GM23338 (cell line): Measurements from ENCODE around the gene MYLK. TPM values are rescaled to one million over a fixed set of nuclear protein-coding genes. Genes with fewer than 3 reads are reported as not detected.
A peak's percentile ranks its signal among the peaks of the same experiment; 100 is the strongest.

Experiments
- ATAC-seq: fragments of 200-7000 bp; cut with Tn5 transposase; 3 replicates; pipeline ENCODE4 v1.9.1; 2020
- DNase-seq: peaks from one replicate; pipeline ENCODE4 v3.0.0-alpha.2; 2015; ENCODE audit warnings: low spot score
- H2AFZ ChIP-seq: fragments of 200-600 bp; sonication (generic); 2 replicates; pipeline ENCODE4 v1.8.0; 2016; ENCODE audit warnings: antibody characterized with exemption, mild to moderate bottlenecking, moderate library complexity
- H3F3A ChIP-seq: fragments of 200-600 bp; sonication (generic); replicated peaks from 2 replicates; pipeline ENCODE4 v1.8.0; 2017; ENCODE audit warnings: antibody characterized with exemption, mixed run types, low read depth
- H3K27ac ChIP-seq: fragments of 200-600 bp; sonication (generic); 2 replicates; pipeline ENCODE4 v1.6.1; 2016; ENCODE audit warnings: low read depth
- H3K27me3 ChIP-seq: fragments of 200-600 bp; sonication (generic); 2 replicates; pipeline ENCODE4 v1.8.0; 2016; ENCODE audit warnings: mild to moderate bottlenecking, mixed run types, moderate library complexity; ENCODE audit not compliant: insufficient read depth
- H3K36me3 ChIP-seq: fragments of 200-600 bp; sonication (generic); 2 replicates; pipeline ENCODE4 v1.8.0; 2016; ENCODE audit warnings: mild to moderate bottlenecking; ENCODE audit not compliant: insufficient read depth
- H3K4me1 ChIP-seq: fragments of 200-600 bp; sonication (generic); 2 replicates; pipeline ENCODE4 v1.8.0; 2016; ENCODE audit warnings: mild to moderate bottlenecking, moderate library complexity; ENCODE audit not compliant: insufficient read depth
- H3K4me2 ChIP-seq: fragments of 200-600 bp; sonication (generic); 2 replicates; pipeline ENCODE4 v1.7.1; 2017; ENCODE audit warnings: mixed run types
- H3K4me3 ChIP-seq: fragments of 200-600 bp; sonication (generic); 2 replicates; pipeline ENCODE4 v1.6.1; 2016; ENCODE audit warnings: mixed run types
- H3K79me2 ChIP-seq: fragments of 200-600 bp; sonication (generic); replicated peaks from 2 replicates; pipeline ENCODE4 v1.8.0; 2017; ENCODE audit warnings: mild to moderate bottlenecking; ENCODE audit not compliant: insufficient read depth
- H3K9me2 ChIP-seq: fragments of 200-600 bp; sonication (generic); 2 replicates; pipeline ENCODE4 v1.8.0; 2017; ENCODE audit not compliant: insufficient read depth
- H4K20me1 ChIP-seq: fragments of 200-600 bp; sonication (generic); replicated peaks from 2 replicates; pipeline ENCODE4 v1.8.0; 2017; ENCODE audit warnings: mild to moderate bottlenecking; ENCODE audit not compliant: insufficient read depth
- H3K27ac Mint-ChIP-seq: 2 replicates; pipeline ENCODE4 v1.8.0; 2020; ENCODE audit warnings: inconsistent platforms, mild to moderate bottlenecking, moderate library complexity, mixed read lengths
- H3K27me3 Mint-ChIP-seq: 3 replicates; pipeline ENCODE4 v1.8.0; 2022; ENCODE audit warnings: low read depth, mild to moderate bottlenecking, moderate library complexity, mixed read lengths, inconsistent platforms; ENCODE audit not compliant: insufficient read depth, poor library complexity
- H3K36me3 Mint-ChIP-seq: 3 replicates; pipeline ENCODE4 v1.8.0; 2021; ENCODE audit warnings: low read depth, mild to moderate bottlenecking, inconsistent platforms, moderate library complexity, mixed read lengths
- H3K4me1 Mint-ChIP-seq: 3 replicates; pipeline ENCODE4 v1.8.0; 2020; ENCODE audit warnings: mild to moderate bottlenecking, inconsistent platforms, mixed read lengths
- H3K4me3 Mint-ChIP-seq: 3 replicates; pipeline ENCODE4 v1.8.0; 2021; ENCODE audit warnings: moderate library complexity, mild to moderate bottlenecking, inconsistent platforms, mixed read lengths
- H3K9me3 Mint-ChIP-seq: 3 replicates; pipeline ENCODE4 v1.8.0; 2020; ENCODE audit warnings: moderate library complexity, mild to moderate bottlenecking, inconsistent platforms, mixed read lengths
- CREB1 ChIP-seq: fragments of 250-450 bp; sonication (Bioruptor Pico); IDR thresholded peaks from 2 replicates; pipeline ENCODE4 v1.5.0; 2020; ENCODE audit warnings: low read depth, mild to moderate bottlenecking, moderate library complexity
- EZH2 ChIP-seq: fragments of 200-600 bp; sonication (generic); IDR thresholded peaks from one replicate; pipeline ENCODE4 v1.8.0; 2017; ENCODE audit warnings: antibody characterized with exemption, mild to moderate bottlenecking, low read depth; ENCODE audit not compliant: unreplicated experiment
- EZH2phosphoT487 ChIP-seq: fragments of 200-600 bp; sonication (generic); IDR thresholded peaks from one replicate; pipeline ENCODE4 v1.8.1; 2018; ENCODE audit warnings: antibody characterized with exemption; ENCODE audit not compliant: unreplicated experiment
- JUNB ChIP-seq: IDR thresholded peaks from one replicate; pipeline ENCODE4 v1.6.1; 2016; ENCODE audit warnings: antibody characterized with exemption; ENCODE audit not compliant: unreplicated experiment
- NANOG ChIP-seq: IDR thresholded peaks from 2 replicates; pipeline ENCODE4 v1.6.1; 2016; ENCODE audit warnings: antibody characterized with exemption, borderline replicate concordance
- POLR2AphosphoS5 ChIP-seq: IDR thresholded peaks from 2 replicates; pipeline ENCODE4 v1.6.1; 2016; ENCODE audit warnings: antibody characterized with exemption, low read depth
- STAT1 ChIP-seq: IDR thresholded peaks from one replicate; pipeline ENCODE4 v1.6.1; 2016; ENCODE audit warnings: antibody characterized with exemption; ENCODE audit not compliant: unreplicated experiment
- ZNF114 ChIP-seq: fragments of 250-450 bp; sonication (Bioruptor Pico); IDR thresholded peaks from 2 replicates; pipeline ENCODE4 v1.5.0; 2020; ENCODE audit warnings: mild to moderate bottlenecking, moderate library complexity
- ZNF331 ChIP-seq: fragments of 250-450 bp; sonication (Bioruptor Pico); IDR thresholded peaks from 2 replicates; pipeline ENCODE4 v1.5.0; 2020; ENCODE audit warnings: low read depth, mild to moderate bottlenecking, moderate library complexity
- polyA plus RNA-seq: library from polyadenylated mRNA; unstranded; fragments of >200 nt; fragmentation: Nextera tagmentation; extraction: Ambion mirVana; gene quantifications from 2 replicates; pipeline ENCODE4 v1.2.1, GENCODE V29; 2016
- total RNA-seq: library from RNA; depleted of rRNA; stranded (reverse); fragments of >200 nt; shearing (Covaris generic); gene quantifications from 2 replicates; pipeline ENCODE4 v1.2.3, GENCODE V29; 2014
- TF ChIP-seq, protein P1 (sequence below): IDR thresholded peaks from 2 replicates; pipeline ENCODE4 v1.6.1; 2016; ENCODE audit warnings: antibody characterized with exemption
- TF ChIP-seq, protein P2 (sequence below): IDR thresholded peaks from one replicate; pipeline ENCODE4 v1.6.1; 2018; ENCODE audit warnings: antibody characterized with exemption; ENCODE audit not compliant: unreplicated experiment

MYLK gene
- total and polyA plus RNA-seq, 2 experiments from 2014 or later, result 11.5 to 17.9 TPM

- Mint-ChIP-seq H3K9me3 (peaks cover under 1% of the 10 kb centered on the region; the same call in 1 of the 3 replicates), H3K36me3 (peaks cover 12% of the 10 kb centered on the region), H3K27me3 (peaks cover 3% of the 10 kb centered on the region), H3K27ac (peak overlapping the region; percentile 82; the same call in 1 of the 2 replicates), H3K4me3 (no peak overlapping the region; the same call in 2 of the 3 replicates), H3K4me1 (peaks cover 20% of the 10 kb centered on the region)
- Histone ChIP-seq H3K79me2 (no peaks in the 10 kb centered on the region), H2AFZ (no peak overlapping the region), H4K20me1 (no peaks in the 10 kb centered on the region; the same call in 1 of the 2 replicates), H3K27me3 (no peaks in the 10 kb centered on the region), H3K9me2 (no peaks in the 10 kb centered on the region), H3K4me3 (no peak overlapping the region), H3F3A (no peaks in the 10 kb centered on the region), H3K36me3 (no peaks in the 10 kb centered on the region), H3K27ac (no peak overlapping the region), H3K4me2 (0 out of 2 replicates have a peak overlapping the region, but pooled peaks have one; percentile 51), H3K4me1 (no peaks in the 10 kb centered on the region; the same call in 1 of the 2 replicates)
- peak; percentile 57 for DNase-seq
- ATAC-seq, result peak; percentile 76
- TF ChIP-seq ZNF331 (CRISPR knock-in tag) (no peak), STAT1 (no peak), ZNF114 (CRISPR knock-in tag) (no peak), JUNB (no peak), EZH2phosphoT487 (no peak), EZH2 (no peak), NANOG (no peak), CREB1 (CRISPR knock-in tag) (no peak), POLR2AphosphoS5 (no peak)
- TF ChIP-seq, protein P1, sequence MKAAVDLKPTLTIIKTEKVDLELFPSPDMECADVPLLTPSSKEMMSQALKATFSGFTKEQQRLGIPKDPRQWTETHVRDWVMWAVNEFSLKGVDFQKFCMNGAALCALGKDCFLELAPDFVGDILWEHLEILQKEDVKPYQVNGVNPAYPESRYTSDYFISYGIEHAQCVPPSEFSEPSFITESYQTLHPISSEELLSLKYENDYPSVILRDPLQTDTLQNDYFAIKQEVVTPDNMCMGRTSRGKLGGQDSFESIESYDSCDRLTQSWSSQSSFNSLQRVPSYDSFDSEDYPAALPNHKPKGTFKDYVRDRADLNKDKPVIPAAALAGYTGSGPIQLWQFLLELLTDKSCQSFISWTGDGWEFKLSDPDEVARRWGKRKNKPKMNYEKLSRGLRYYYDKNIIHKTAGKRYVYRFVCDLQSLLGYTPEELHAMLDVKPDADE, result no peak
- TF ChIP-seq, protein P2, sequence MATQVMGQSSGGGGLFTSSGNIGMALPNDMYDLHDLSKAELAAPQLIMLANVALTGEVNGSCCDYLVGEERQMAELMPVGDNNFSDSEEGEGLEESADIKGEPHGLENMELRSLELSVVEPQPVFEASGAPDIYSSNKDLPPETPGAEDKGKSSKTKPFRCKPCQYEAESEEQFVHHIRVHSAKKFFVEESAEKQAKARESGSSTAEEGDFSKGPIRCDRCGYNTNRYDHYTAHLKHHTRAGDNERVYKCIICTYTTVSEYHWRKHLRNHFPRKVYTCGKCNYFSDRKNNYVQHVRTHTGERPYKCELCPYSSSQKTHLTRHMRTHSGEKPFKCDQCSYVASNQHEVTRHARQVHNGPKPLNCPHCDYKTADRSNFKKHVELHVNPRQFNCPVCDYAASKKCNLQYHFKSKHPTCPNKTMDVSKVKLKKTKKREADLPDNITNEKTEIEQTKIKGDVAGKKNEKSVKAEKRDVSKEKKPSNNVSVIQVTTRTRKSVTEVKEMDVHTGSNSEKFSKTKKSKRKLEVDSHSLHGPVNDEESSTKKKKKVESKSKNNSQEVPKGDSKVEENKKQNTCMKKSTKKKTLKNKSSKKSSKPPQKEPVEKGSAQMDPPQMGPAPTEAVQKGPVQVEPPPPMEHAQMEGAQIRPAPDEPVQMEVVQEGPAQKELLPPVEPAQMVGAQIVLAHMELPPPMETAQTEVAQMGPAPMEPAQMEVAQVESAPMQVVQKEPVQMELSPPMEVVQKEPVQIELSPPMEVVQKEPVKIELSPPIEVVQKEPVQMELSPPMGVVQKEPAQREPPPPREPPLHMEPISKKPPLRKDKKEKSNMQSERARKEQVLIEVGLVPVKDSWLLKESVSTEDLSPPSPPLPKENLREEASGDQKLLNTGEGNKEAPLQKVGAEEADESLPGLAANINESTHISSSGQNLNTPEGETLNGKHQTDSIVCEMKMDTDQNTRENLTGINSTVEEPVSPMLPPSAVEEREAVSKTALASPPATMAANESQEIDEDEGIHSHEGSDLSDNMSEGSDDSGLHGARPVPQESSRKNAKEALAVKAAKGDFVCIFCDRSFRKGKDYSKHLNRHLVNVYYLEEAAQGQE, result no peak
These were observed 232.4 kb downstream of the MYLK start for GRCh38 chr3:123651449-123652341.
